A673 (cell line): ENCODE data around the gene ANAPC2.

ENCODE experiments used
- EZH2 ChIP-seq: fragments of 200-600 bp; sonication (generic); IDR thresholded peaks from 2 replicates; pipeline ENCODE4 v1.6.1; 2017; ENCODE audit warnings: borderline replicate concordance, low read depth, mild to moderate bottlenecking, mixed read lengths, antibody characterized with exemption, low read length; ENCODE audit not compliant: poor library complexity, severe bottlenecking
- TF ChIP-seq, protein P1 (sequence below): fragments of 300-800, 200-600 bp; sonication (generic); conservative IDR thresholded peaks from 2 replicates; pipeline ENCODE4 v1.5.1; 2017; ENCODE audit warnings: low read depth, mild to moderate bottlenecking, antibody characterized with exemption, low read length, moderate library complexity, mixed read lengths

DNA sequence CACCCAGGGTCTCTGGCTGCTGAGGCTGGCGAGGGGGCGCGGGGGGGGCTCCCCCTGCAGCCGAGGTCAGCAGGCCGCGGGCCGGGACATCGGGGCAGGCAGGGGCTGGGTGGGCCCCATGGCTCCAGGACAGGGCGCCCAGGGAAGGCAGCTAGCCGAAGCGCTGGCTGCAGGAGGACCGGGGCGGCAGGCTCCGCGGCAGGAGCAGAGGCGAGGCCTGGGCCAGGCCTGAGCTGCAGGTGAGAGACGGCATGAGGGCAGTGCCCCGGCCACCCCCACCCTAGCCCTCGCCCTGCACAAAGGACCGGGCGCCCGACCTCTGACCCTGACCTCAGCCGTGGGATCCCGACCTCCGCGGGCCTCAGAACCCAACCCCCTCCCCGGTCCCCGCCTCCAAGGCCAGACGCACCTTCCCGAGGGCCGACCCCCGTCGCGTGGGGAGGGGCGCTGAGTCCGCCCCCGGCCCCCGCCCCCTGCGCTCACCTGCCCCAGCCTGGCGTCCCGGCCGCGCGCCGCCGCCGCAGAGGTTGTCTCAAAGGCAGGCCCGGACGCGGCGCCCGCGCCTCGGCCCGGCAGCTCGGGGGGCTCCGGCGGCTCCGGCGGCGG, 33.2 kb upstream of the ANAPC2 start:
- TF ChIP-seq, protein P1, sequence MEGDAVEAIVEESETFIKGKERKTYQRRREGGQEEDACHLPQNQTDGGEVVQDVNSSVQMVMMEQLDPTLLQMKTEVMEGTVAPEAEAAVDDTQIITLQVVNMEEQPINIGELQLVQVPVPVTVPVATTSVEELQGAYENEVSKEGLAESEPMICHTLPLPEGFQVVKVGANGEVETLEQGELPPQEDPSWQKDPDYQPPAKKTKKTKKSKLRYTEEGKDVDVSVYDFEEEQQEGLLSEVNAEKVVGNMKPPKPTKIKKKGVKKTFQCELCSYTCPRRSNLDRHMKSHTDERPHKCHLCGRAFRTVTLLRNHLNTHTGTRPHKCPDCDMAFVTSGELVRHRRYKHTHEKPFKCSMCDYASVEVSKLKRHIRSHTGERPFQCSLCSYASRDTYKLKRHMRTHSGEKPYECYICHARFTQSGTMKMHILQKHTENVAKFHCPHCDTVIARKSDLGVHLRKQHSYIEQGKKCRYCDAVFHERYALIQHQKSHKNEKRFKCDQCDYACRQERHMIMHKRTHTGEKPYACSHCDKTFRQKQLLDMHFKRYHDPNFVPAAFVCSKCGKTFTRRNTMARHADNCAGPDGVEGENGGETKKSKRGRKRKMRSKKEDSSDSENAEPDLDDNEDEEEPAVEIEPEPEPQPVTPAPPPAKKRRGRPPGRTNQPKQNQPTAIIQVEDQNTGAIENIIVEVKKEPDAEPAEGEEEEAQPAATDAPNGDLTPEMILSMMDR: no peak
- no peak for TF ChIP-seq EZH2
